Astrocyte (in vitro differentiated cells and primary cell): ENCODE results near the gene ULK1. TPM values are rescaled to one million over a fixed set of nuclear protein-coding genes. Genes with fewer than 3 reads are reported as not detected.
A peak's percentile ranks its signal among the peaks of the same experiment; 100 is the strongest.

Experiments used
- DNase-seq: peaks from one replicate; pipeline ENCODE4 v3.0.0-alpha.2; 2010; ENCODE audit warnings: low read depth
- FAIRE-seq: peaks from 2 replicates; lab custom pipeline; 2011; peaks lifted over from hg19 to GRCh38; lab: Jason Lieb, UNC
- H2AFZ ChIP-seq: 2 replicates; pipeline ENCODE4 v1.6.0; 2012; ENCODE audit warnings: low read depth, low read length, inconsistent platforms
- H3K27ac ChIP-seq: 2 replicates; pipeline ENCODE4 v1.5.1; 2011; ENCODE audit warnings: low read depth, low read length, inconsistent platforms
- H3K27me3 ChIP-seq: 2 replicates; pipeline ENCODE4 v1.6.0; 2011; ENCODE audit warnings: low read length, inconsistent platforms; ENCODE audit not compliant: insufficient read depth
- H3K36me3 ChIP-seq: 2 replicates; pipeline ENCODE4 v1.5.1; 2011; ENCODE audit warnings: low read length, inconsistent platforms; ENCODE audit not compliant: insufficient read depth
- H3K4me1 ChIP-seq: 2 replicates; pipeline ENCODE4 v1.5.1; 2011; ENCODE audit warnings: low read length, inconsistent platforms; ENCODE audit not compliant: insufficient read depth
- H3K4me2 ChIP-seq: 2 replicates; pipeline ENCODE4 v1.6.0; 2012; ENCODE audit warnings: low read length, inconsistent platforms
- H3K4me3 ChIP-seq: 2 replicates; pipeline ENCODE4 v1.5.1; 2011; ENCODE audit warnings: low read depth, mild to moderate bottlenecking, low read length, inconsistent platforms; ENCODE audit not compliant: insufficient read depth
- H3K79me2 ChIP-seq: 2 replicates; pipeline ENCODE4 v1.6.0; 2012; ENCODE audit warnings: mild to moderate bottlenecking, low read length, inconsistent platforms; ENCODE audit not compliant: insufficient read depth
- H3K9ac ChIP-seq: 2 replicates; pipeline ENCODE4 v1.6.0; 2012; ENCODE audit warnings: mild to moderate bottlenecking, low read length, inconsistent platforms
- H3K9me3 ChIP-seq: 2 replicates; pipeline ENCODE4 v1.5.1; 2012; ENCODE audit warnings: low read depth, mild to moderate bottlenecking, low read length, inconsistent platforms; ENCODE audit not compliant: insufficient read depth
- H4K20me1 ChIP-seq: 2 replicates; pipeline ENCODE4 v1.6.0; 2012; ENCODE audit warnings: low read length, inconsistent platforms; ENCODE audit not compliant: insufficient read depth
- H3K27ac Mint-ChIP-seq: one replicate; pipeline ENCODE4 v1.8.0; 2021; ENCODE audit warnings: mild to moderate bottlenecking, mixed read lengths; ENCODE audit not compliant: unreplicated experiment
- H3K27me3 Mint-ChIP-seq: one replicate; pipeline ENCODE4 v1.8.0; 2021; ENCODE audit warnings: low read depth, mixed read lengths; ENCODE audit not compliant: unreplicated experiment
- H3K36me3 Mint-ChIP-seq: one replicate; pipeline ENCODE4 v1.8.0; 2021; ENCODE audit warnings: low read depth, mixed read lengths; ENCODE audit not compliant: unreplicated experiment
- H3K4me1 Mint-ChIP-seq: one replicate; pipeline ENCODE4 v1.8.0; 2021; ENCODE audit warnings: low read depth, mixed read lengths; ENCODE audit not compliant: unreplicated experiment
- H3K4me3 Mint-ChIP-seq: one replicate; pipeline ENCODE4 v1.8.0; 2021; ENCODE audit warnings: mild to moderate bottlenecking, moderate library complexity, mixed read lengths; ENCODE audit not compliant: unreplicated experiment
- H3K9me3 Mint-ChIP-seq: one replicate; pipeline ENCODE4 v1.8.0; 2021; ENCODE audit warnings: mild to moderate bottlenecking, mixed read lengths; ENCODE audit not compliant: unreplicated experiment
- EZH2 ChIP-seq: IDR thresholded peaks from 2 replicates; pipeline ENCODE4 v1.6.1; 2012; ENCODE audit warnings: mild to moderate bottlenecking, low read length, inconsistent platforms; ENCODE audit not compliant: insufficient read depth
- total RNA-seq: library from RNA; stranded (reverse); gene quantifications from 2 replicates; pipeline ENCODE4 v1.2.1, GENCODE V29; 2021
- TF ChIP-seq, protein P1 (sequence below): IDR thresholded peaks from 2 replicates; pipeline ENCODE4 v1.5.1; 2011; ENCODE audit warnings: low read depth, mild to moderate bottlenecking, inconsistent platforms, low read length, moderate library complexity; ENCODE audit not compliant: insufficient read depth

The ULK1 gene
- total RNA-seq, 1 donor from 2014 or later: 51.8 TPM

DNA sequence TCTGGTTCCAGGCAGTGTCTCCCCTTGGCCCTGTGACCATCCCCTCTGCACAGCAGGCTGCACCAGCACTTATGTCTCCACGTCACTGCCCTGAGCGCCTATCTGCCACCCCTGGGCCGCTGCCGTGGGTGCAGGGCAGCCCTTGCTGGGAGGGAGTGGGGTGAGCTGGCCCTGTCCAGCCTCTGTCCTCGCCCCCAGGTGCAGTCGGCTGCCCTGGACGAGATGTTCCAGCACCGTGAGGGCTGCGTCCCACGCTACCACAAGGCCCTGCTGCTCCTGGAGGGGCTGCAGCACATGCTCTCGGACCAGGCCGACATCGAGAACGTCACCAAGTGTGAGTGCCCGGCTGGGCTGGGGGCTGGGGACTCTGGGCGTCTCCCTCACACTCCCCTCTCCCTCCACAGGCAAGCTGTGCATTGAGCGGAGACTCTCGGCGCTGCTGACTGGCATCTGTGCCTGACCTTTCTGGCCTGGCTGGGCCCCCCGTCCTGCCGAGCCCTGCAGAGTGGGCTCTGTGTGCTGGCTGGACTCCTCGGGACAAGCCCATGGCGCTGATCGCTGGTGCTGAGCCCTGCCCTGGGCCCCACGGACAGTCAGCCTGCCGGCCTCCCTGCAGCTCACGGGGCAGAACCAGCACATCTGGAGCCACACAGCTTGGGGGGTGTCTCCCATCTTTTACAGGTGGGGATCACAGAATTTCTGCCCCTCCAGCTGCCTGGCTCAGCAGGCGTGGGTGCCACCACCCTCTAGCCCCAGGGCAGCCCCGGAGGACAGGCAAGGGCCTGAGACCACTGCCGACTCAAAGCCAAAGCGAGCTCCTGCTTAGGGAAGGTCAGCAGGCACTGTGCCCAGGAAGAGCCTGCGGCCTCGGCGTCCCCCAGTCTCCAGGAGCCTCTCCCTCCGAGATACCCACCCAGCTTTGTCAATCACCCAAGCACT lies 26.7 kb downstream of the ULK1 start:
- Mint-ChIP-seq H3K36me3 (peaks cover 6% of the 10 kb centered on the region), H3K4me3 (no peak overlapping the region), H3K27me3 (no peaks in the 10 kb centered on the region), H3K27ac (no peak overlapping the region), H3K9me3 (peaks cover 2% of the 10 kb centered on the region), H3K4me1 (no peaks in the 10 kb centered on the region)
- Histone ChIP-seq H3K4me1 (no peaks in the 10 kb centered on the region), H3K36me3 (no peaks in the 10 kb centered on the region), H2AFZ (no peak overlapping the region), H3K4me2 (no peak overlapping the region), H4K20me1 (peaks cover 6% of the 10 kb centered on the region), H3K27me3 (no peaks in the 10 kb centered on the region), H3K27ac (no peak overlapping the region), H3K9ac (no peak overlapping the region), H3K9me3 (no peaks in the 10 kb centered on the region), H3K4me3 (no peak overlapping the region), H3K79me2 (no peaks in the 10 kb centered on the region)
- TF ChIP-seq, protein P1, sequence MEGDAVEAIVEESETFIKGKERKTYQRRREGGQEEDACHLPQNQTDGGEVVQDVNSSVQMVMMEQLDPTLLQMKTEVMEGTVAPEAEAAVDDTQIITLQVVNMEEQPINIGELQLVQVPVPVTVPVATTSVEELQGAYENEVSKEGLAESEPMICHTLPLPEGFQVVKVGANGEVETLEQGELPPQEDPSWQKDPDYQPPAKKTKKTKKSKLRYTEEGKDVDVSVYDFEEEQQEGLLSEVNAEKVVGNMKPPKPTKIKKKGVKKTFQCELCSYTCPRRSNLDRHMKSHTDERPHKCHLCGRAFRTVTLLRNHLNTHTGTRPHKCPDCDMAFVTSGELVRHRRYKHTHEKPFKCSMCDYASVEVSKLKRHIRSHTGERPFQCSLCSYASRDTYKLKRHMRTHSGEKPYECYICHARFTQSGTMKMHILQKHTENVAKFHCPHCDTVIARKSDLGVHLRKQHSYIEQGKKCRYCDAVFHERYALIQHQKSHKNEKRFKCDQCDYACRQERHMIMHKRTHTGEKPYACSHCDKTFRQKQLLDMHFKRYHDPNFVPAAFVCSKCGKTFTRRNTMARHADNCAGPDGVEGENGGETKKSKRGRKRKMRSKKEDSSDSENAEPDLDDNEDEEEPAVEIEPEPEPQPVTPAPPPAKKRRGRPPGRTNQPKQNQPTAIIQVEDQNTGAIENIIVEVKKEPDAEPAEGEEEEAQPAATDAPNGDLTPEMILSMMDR: no peak
- TF ChIP-seq EZH2: no peak
- no peak for FAIRE-seq
- no peak for DNase-seq

GRCh38 chr12:131921866-131922769 lies 27.7 kb downstream of the ULK1 start:
- no peak for FAIRE-seq
- H3K27me3 ChIP-seq: no peaks in the 10 kb centered on the region
- H3K36me3 Mint-ChIP-seq: peaks cover 6% of the 10 kb centered on the region
- no peaks in the 10 kb centered on the region for H3K4me1 Mint-ChIP-seq
- H3K4me3 ChIP-seq: no peak overlapping the region
- H2AFZ ChIP-seq: no peak overlapping the region
- peak overlapping the region; percentile 34 for H3K27ac Mint-ChIP-seq
- peaks cover 6% of the 10 kb centered on the region for H4K20me1 ChIP-seq
- no peaks in the 10 kb centered on the region for H3K4me1 ChIP-seq
- H3K36me3 ChIP-seq: no peaks in the 10 kb centered on the region
- no peaks in the 10 kb centered on the region for H3K27me3 Mint-ChIP-seq
- no peak for DNase-seq
- no peak for TF ChIP-seq EZH2
- TF ChIP-seq, protein P1: no peak
- H3K4me3 Mint-ChIP-seq: no peak overlapping the region
- H3K9me3 ChIP-seq: no peaks in the 10 kb centered on the region
- H3K4me2 ChIP-seq: no peak overlapping the region
- H3K79me2 ChIP-seq: no peaks in the 10 kb centered on the region
- H3K9me3 Mint-ChIP-seq: peaks cover 2% of the 10 kb centered on the region
- H3K27ac ChIP-seq: no peak overlapping the region
- H3K9ac ChIP-seq: no peak overlapping the region
